Thoracic aorta (tissue), 2 donors: ENCODE measurements around the gene CELF6. TPM values are rescaled to one million over a fixed set of nuclear protein-coding genes. Genes with fewer than 3 reads are reported as not detected.

ENCODE experiments used
- ATAC-seq: fragments of 150-250 bp; one replicate; pipeline ENCODE4 v1.8.0; 2017; ENCODE audit warnings: low read depth; ENCODE audit not compliant: insufficient number of reproducible peaks, low FRiP score
- DNase-seq: peaks from one replicate; pipeline ENCODE4 v3.0.0-alpha.2; 2020; ENCODE audit warnings: low spot score
- H3K27ac ChIP-seq, 2 donors: fragments of 200-600 bp; sonication (generic); 1 replicate in 1 of 2; 2 replicates in 1 of 2; pipeline ENCODE4 v1.5.1; 2016; ENCODE audit warnings: mild to moderate bottlenecking in 2 of 2, moderate library complexity in 2 of 2
- H3K27me3 ChIP-seq: fragments of 200-600 bp; sonication (generic); replicated peaks from 2 replicates; pipeline ENCODE4 v1.6.0; 2016; ENCODE audit warnings: mild to moderate bottlenecking; ENCODE audit not compliant: insufficient read depth
- H3K36me3 ChIP-seq: fragments of 200-600 bp; sonication (generic); one replicate; pipeline ENCODE4 v1.5.1; 2016
- H3K4me1 ChIP-seq, 2 donors: fragments of 200-600 bp; sonication (generic); 1 replicate in 1 of 2; 2 replicates in 1 of 2; pipeline versions ENCODE4 v1.5.1 to v1.6.0; 2016; ENCODE audit warnings: low read depth in 2 of 2, mild to moderate bottlenecking in 1 of 2; ENCODE audit not compliant: control insufficient read depth in 1 of 2
- H3K4me3 ChIP-seq: fragments of 200-600 bp; sonication (generic); 2 replicates; pipeline ENCODE4 v1.5.1; 2016; ENCODE audit warnings: mild to moderate bottlenecking
- H3K9me3 ChIP-seq: fragments of 200-600 bp; sonication (generic); 2 replicates; pipeline ENCODE4 v1.5.1; 2016
- total RNA-seq, 2 donors: library from RNA; depleted of rRNA; stranded (reverse); fragments of >200 nt; gene quantifications; one replicate each; pipeline versions ENCODE4 v1.1.0 to v1.2.3, GENCODE V29; 2016
- TF ChIP-seq, protein P1 (sequence below): fragments of 200-600 bp; sonication (generic); IDR thresholded peaks from one replicate; pipeline ENCODE4 v1.5.1; 2019; ENCODE audit warnings: antibody characterized with exemption

The CELF6 gene
- total RNA-seq, 2 donors from 2014 or later: 2.3 to 4.1 TPM

DNA sequence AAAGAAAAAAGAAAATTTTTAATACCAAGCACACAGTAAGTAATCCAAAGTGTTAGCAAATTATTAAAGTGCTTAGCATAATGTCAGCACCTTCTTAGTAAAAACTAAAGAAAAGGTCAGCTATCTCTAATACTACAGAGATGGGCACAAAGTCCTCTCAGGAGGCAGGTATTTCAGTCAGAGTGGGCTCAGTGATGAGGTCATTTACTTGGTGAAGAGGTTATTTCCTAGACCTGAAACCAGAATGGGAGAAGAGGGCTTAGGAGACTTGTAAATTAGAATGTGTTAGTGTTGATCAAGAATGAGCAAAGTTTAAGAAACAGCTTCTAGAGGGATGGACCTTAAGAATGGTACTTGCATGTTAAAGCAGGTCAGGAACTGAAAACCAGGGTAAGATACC lies 80.3 kb downstream of the CELF6 start:
- no peak for DNase-seq
- Histone ChIP-seq H3K27me3 (no peaks in the 10 kb centered on the region), H3K27ac (no peak overlapping the region), H3K9me3 (no peaks in the 10 kb centered on the region), H3K4me3 (no peak overlapping the region), H3K36me3 (peaks cover 38% of the 10 kb centered on the region), H3K4me1 (peaks cover 9 to 16% of the 10 kb centered on the region in 2 donors)
- ATAC-seq: no peak
- TF ChIP-seq, protein P1, sequence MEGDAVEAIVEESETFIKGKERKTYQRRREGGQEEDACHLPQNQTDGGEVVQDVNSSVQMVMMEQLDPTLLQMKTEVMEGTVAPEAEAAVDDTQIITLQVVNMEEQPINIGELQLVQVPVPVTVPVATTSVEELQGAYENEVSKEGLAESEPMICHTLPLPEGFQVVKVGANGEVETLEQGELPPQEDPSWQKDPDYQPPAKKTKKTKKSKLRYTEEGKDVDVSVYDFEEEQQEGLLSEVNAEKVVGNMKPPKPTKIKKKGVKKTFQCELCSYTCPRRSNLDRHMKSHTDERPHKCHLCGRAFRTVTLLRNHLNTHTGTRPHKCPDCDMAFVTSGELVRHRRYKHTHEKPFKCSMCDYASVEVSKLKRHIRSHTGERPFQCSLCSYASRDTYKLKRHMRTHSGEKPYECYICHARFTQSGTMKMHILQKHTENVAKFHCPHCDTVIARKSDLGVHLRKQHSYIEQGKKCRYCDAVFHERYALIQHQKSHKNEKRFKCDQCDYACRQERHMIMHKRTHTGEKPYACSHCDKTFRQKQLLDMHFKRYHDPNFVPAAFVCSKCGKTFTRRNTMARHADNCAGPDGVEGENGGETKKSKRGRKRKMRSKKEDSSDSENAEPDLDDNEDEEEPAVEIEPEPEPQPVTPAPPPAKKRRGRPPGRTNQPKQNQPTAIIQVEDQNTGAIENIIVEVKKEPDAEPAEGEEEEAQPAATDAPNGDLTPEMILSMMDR: no peak

DNA sequence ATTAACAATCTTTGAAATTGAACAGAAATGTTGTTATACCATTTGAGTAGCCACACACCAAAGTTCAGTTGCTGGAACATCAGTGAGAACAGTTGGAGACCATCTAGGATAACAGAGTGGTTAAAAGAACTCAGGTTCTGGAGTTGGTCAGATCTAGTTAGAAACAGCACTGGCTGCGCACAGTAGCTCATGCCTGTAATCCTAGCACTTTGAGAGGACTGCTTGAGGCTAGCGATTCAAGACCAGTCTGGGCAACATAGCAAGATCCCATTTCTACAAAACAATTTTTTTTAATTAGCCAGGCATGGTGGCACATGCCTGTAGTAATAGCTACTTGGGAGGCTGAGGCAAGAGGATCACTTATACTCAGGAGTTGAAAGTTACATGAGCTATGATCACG lies 81.4 kb downstream of the CELF6 start:
- Histone ChIP-seq H3K4me3 (no peak overlapping the region), H3K27me3 (no peaks in the 10 kb centered on the region), H3K4me1 (peaks cover 9 to 16% of the 10 kb centered on the region in 2 donors), H3K27ac (no peak overlapping the region), H3K36me3 (peaks cover 27% of the 10 kb centered on the region), H3K9me3 (no peaks in the 10 kb centered on the region)
- TF ChIP-seq, protein P1: no peak
- DNase-seq (no peak), ATAC-seq (no peak)

GRCh38 chr15:72237853-72238224 lies 82.1 kb downstream of the CELF6 start:
- H3K27me3 ChIP-seq: no peaks in the 10 kb centered on the region
- H3K36me3 ChIP-seq: peaks cover 24% of the 10 kb centered on the region
- H3K27ac ChIP-seq: peak overlapping the region; percentile 56 to 75
- TF ChIP-seq, protein P1: no peak
- H3K4me3 ChIP-seq: no peak overlapping the region
- ATAC-seq (no peak), DNase-seq (no peak)
- peaks cover 10 to 19% of the 10 kb centered on the region in 2 donors for H3K4me1 ChIP-seq
- no peaks in the 10 kb centered on the region for H3K9me3 ChIP-seq

- Histone ChIP-seq H3K4me3 (peak overlapping the region; percentile 44), H3K9me3 (no peaks in the 10 kb centered on the region), H3K36me3 (peaks cover 19% of the 10 kb centered on the region), H3K27me3 (no peaks in the 10 kb centered on the region), H3K4me1 (peaks cover 16 to 25% of the 10 kb centered on the region in 2 donors), H3K27ac (peak overlapping the region; percentile 56 to 75)
- ATAC-seq (peak; percentile 81), DNase-seq (peak; percentile 43)
- TF ChIP-seq, protein P1: no peak
These were observed 82.7 kb downstream of the CELF6 start for GRCh38 chr15:72237029-72237852.

DNA sequence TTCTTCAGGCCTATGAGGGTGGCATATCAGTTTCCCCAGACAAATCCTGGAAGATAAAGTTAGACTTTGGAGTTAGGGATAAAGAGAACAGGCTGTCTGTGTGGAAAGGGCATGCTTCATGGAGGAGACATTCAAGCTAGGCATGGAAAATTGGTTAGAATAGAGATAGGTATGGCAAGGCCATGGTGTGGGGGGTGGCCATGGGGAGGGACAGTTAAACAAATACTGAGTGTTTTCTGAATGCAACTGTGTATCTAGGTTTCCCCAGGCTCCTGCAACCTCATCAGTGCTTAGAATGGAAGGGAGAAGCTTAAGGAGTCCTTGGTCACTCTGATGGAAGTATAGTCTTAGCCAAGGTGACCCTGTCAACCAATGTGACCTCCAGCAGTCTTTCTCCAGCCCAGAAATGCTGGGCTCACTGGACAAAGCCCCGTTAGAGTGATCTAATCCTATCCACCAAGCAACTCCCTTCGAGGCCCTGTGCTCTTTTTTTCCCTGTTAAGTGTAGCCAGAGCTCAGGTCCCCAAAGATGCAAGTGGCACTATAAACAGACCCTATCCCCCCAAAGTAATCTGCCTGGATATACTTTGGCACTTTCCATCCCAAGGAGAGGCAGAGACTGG lies 83.5 kb downstream of the CELF6 start:
- Histone ChIP-seq H3K27me3 (no peaks in the 10 kb centered on the region), H3K4me3 (peak overlapping the region; percentile 44)

More for the DNA sequence above, 83.5 kb downstream of the CELF6 start:
- peaks cover 16 to 27% of the 10 kb centered on the region in 2 donors for H3K4me1 ChIP-seq
- H3K36me3 ChIP-seq: peaks cover 12% of the 10 kb centered on the region
- peak overlapping the region; percentile 36 to 75 for H3K27ac ChIP-seq
- no peaks in the 10 kb centered on the region for H3K9me3 ChIP-seq
- no peak for ATAC-seq
- TF ChIP-seq, protein P1: no peak
- DNase-seq: no peak
